Measurements from ENCODE around the gene RAMP2.
A peak's percentile ranks its signal among the peaks of the same experiment; 100 is the strongest.

- no peak for TF ChIP-seq ZNF629 (CRISPR knock-in tag; conservative IDR thresholded peaks at IDR 0.05)
- no peak for TF ChIP-seq CTCF (CRISPR knock-in tag; IDR thresholded peaks at IDR 0.05)
- TF ChIP-seq PBX3 (CRISPR knock-in tag; IDR thresholded peaks at IDR 0.05; ENCODE audit: borderline replicate concordance): no peak
- no peak for TF ChIP-seq HOXA5 (CRISPR knock-in tag; IDR thresholded peaks at IDR 0.05)
- TF ChIP-seq POLR2A (IDR thresholded peaks at IDR 0.05; ENCODE audit: insufficient read depth in 1 of 2, low read depth in 2 of 2, low read length in 2 of 2): no peak
- no peak for TF ChIP-seq EP300 (IDR thresholded peaks at IDR 0.05; ENCODE audit: low read depth in 2 of 2, low read length in 2 of 2)
- TF ChIP-seq EP300 (CRISPR knock-in tag; IDR thresholded peaks at IDR 0.05; ENCODE audit: borderline replicate concordance): no peak
- TF ChIP-seq ZNF326 (CRISPR knock-in tag; IDR thresholded peaks at IDR 0.05; ENCODE audit: borderline replicate concordance): 0 out of 2 replicates have a peak, but pooled peaks have one; percentile 1
- no peak for TF ChIP-seq ZNF121 (CRISPR knock-in tag; IDR thresholded peaks at IDR 0.05)
- TF ChIP-seq ZNF660 (CRISPR knock-in tag; IDR thresholded peaks at IDR 0.05; ENCODE audit: borderline replicate concordance, low read depth): no peak
These were observed 37.0 kb downstream of the RAMP2 start for GRCh38 chr17:42798011-42798382.
